ENCODE data around the gene PATZ1.

- no peak for TF ChIP-seq CTCF (IDR thresholded peaks at IDR 0.05)
- no peak for TF ChIP-seq POLR2AphosphoS5 (IDR thresholded peaks at IDR 0.05)
Observed at GRCh38 chr22:31342389-31343140, 3.6 kb downstream of the PATZ1 start.
